GM12892 (cell line): ENCODE data around the gene UBAP2.

ENCODE experiments used
- DNase-seq: peaks from one replicate; pipeline ENCODE4 v3.0.0; 2011; ENCODE audit not compliant: insufficient read length
- FAIRE-seq: peaks from 2 replicates; lab custom pipeline; 2011; peaks lifted over from hg19 to GRCh38; lab: Jason Lieb, UNC
- POLR2A ChIP-seq: IDR thresholded peaks from 2 replicates; pipeline ENCODE4 v1.6.1; 2011; ENCODE audit warnings: low read depth, low read length, control low read depth
- POLR2AphosphoS5 ChIP-seq: IDR thresholded peaks from 2 replicates; pipeline ENCODE4 v1.6.1; 2011; ENCODE audit warnings: low read depth, low read length, control low read depth
- TAF1 ChIP-seq: IDR thresholded peaks from 2 replicates; pipeline ENCODE4 v1.6.1; 2011; ENCODE audit warnings: low read depth, mild to moderate bottlenecking, control low read depth, low read length, borderline replicate concordance

Gene UBAP2

GRCh38 chr9:33878691-33879366, 169.9 kb downstream of the UBAP2 start:
- DNase-seq (no peak), FAIRE-seq (no peak)
- TF ChIP-seq POLR2AphosphoS5: no peak

- FAIRE-seq: no peak
These were observed 170.8 kb downstream of the UBAP2 start for GRCh38 chr9:33877727-33878489.

More at GRCh38 chr9:33877727-33878489, 170.8 kb downstream of the UBAP2 start:
- no peak for DNase-seq
- TF ChIP-seq POLR2AphosphoS5: no peak
- no peak for TF ChIP-seq TAF1
- no peak for TF ChIP-seq POLR2A
